IMR-90 (cell line): Measurements from ENCODE around the gene PTPRK. TPM values are rescaled to one million over a fixed set of nuclear protein-coding genes. Genes with fewer than 3 reads are reported as not detected.

Experiments used
- ATAC-seq: fragments of 200-7000 bp; cut with Tn5 transposase; 2 replicates; pipeline ENCODE4 v1.9.1; 2020; ENCODE audit warnings: low read depth, mild to moderate bottlenecking, moderate library complexity
- BruUV-seq: library from RNA; stranded (reverse); fragments of 400-500 nt; replicated peaks from 2 replicates; lab custom pipeline; 2021; lab: Mats Ljungman, UMichigan
- CTCF ChIA-PET: fragments of 300-600 bp; formaldehyde crosslinking; extraction: SDS; loops from one replicate; lab custom pipeline; 2021; ENCODE audit warnings: antibody characterized with exemption; lab: Yijun Ruan, JAX
- POLR2A ChIA-PET: fragments of 300-600 bp; sonication (Branson Sonifier 250); formaldehyde crosslinking; loops from one replicate; lab custom pipeline; 2022; ENCODE audit warnings: antibody characterized with exemption; ENCODE audit not compliant: unreplicated experiment; lab: Charles Lee
- DNase-seq: peaks from one replicate; pipeline ENCODE4 v3.0.0; 2013
- H2AFZ ChIP-seq: replicated peaks from 2 replicates; pipeline ENCODE3; 2013; ENCODE audit warnings: low read length, mild to moderate bottlenecking; ENCODE audit not compliant: poor library complexity
- H2AK5ac ChIP-seq: 2 replicates; pipeline ENCODE4 v1.6.1; 2013; ENCODE audit warnings: low read depth, low read length, inconsistent platforms
- H2AK9ac ChIP-seq: replicated peaks from 2 replicates; pipeline ENCODE3; 2013; ENCODE audit warnings: mild to moderate bottlenecking, low read depth, low read length, moderate library complexity; ENCODE audit not compliant: poor library complexity
- H2BK120ac ChIP-seq: 2 replicates; pipeline ENCODE4 v1.6.1; 2013; ENCODE audit warnings: low read depth, low read length, inconsistent platforms
- H2BK15ac ChIP-seq: 3 replicates; pipeline ENCODE4 v1.6.1; 2013; ENCODE audit warnings: low read depth, low read length, inconsistent platforms
- H2BK20ac ChIP-seq: 2 replicates; pipeline ENCODE4 v1.6.1; 2013; ENCODE audit warnings: low read depth, mild to moderate bottlenecking, inconsistent platforms, low read length, moderate library complexity
- H2BK5ac ChIP-seq: 2 replicates; pipeline ENCODE4 v1.6.1; 2013; ENCODE audit warnings: mild to moderate bottlenecking, low read depth, low read length, inconsistent platforms; ENCODE audit not compliant: poor library complexity, severe bottlenecking
- H3K14ac ChIP-seq: replicated peaks from 2 replicates; pipeline ENCODE4 v1.6.1; 2013; ENCODE audit warnings: low read depth, low read length, inconsistent platforms
- H3K18ac ChIP-seq: 2 replicates; pipeline ENCODE4 v1.6.1; 2013; ENCODE audit warnings: low read depth, low read length, control low read depth
- H3K23ac ChIP-seq: 2 replicates; pipeline ENCODE4 v1.6.1; 2013; ENCODE audit warnings: low read depth, low read length, inconsistent platforms
- H3K27ac ChIP-seq: 2 replicates; pipeline ENCODE4 v1.5.1; 2013; ENCODE audit warnings: mild to moderate bottlenecking, control low read depth, low read length; ENCODE audit not compliant: insufficient read depth
- H3K27me3 ChIP-seq: 2 replicates; pipeline ENCODE4 v1.6.1; 2013; ENCODE audit warnings: low read length; ENCODE audit not compliant: control insufficient read depth, insufficient read depth
- H3K36me3 ChIP-seq: 2 replicates; pipeline ENCODE4 v1.6.1; 2013; ENCODE audit warnings: low read length, mixed read lengths; ENCODE audit not compliant: control insufficient read depth, insufficient read depth
- H3K4ac ChIP-seq: 2 replicates; pipeline ENCODE4 v1.6.1; 2013; ENCODE audit warnings: low read depth, low read length, inconsistent platforms
- H3K4me1 ChIP-seq: 2 replicates; pipeline ENCODE4 v1.6.1; 2013; ENCODE audit warnings: low read length, mixed read lengths; ENCODE audit not compliant: control insufficient read depth, insufficient read depth
- H3K4me2 ChIP-seq: 2 replicates; pipeline ENCODE4 v1.6.1; 2013; ENCODE audit warnings: low read depth, mild to moderate bottlenecking, control low read depth, low read length, moderate library complexity
- H3K4me3 ChIP-seq: 2 replicates; pipeline ENCODE4 v1.5.1; 2013; ENCODE audit warnings: low read depth, mild to moderate bottlenecking, control low read depth, low read length, moderate library complexity; ENCODE audit not compliant: insufficient read depth
- H3K56ac ChIP-seq: 2 replicates; pipeline ENCODE4 v1.6.1; 2013; ENCODE audit warnings: low read length, inconsistent platforms; ENCODE audit not compliant: insufficient read depth; ENCODE audit errors: extremely low read depth
- H3K79me1 ChIP-seq, 2 experiments: 2 replicates each; pipeline ENCODE4 v1.6.1; 2013; ENCODE audit warnings: low read length in 2 of 2, inconsistent platforms in 1 of 2, low read depth in 1 of 2
- H3K9ac ChIP-seq: 2 replicates; pipeline ENCODE4 v1.6.1; 2013; ENCODE audit warnings: low read depth, low read length, control low read depth
- H3K9me1 ChIP-seq: 2 replicates; pipeline ENCODE4 v1.6.1; 2013; ENCODE audit warnings: low read length, inconsistent platforms; ENCODE audit not compliant: insufficient read depth
- H3K9me3 ChIP-seq: 2 replicates; pipeline ENCODE4 v1.6.1; 2013; ENCODE audit warnings: low read length; ENCODE audit not compliant: control insufficient read depth, insufficient read depth
- H4K20me1 ChIP-seq: 2 replicates; pipeline ENCODE4 v1.6.1; 2013; ENCODE audit warnings: low read length, inconsistent platforms; ENCODE audit not compliant: insufficient read depth
- H4K5ac ChIP-seq: 2 replicates; pipeline ENCODE4 v1.6.1; 2013; ENCODE audit warnings: mild to moderate bottlenecking, low read depth, low read length, control low read depth
- H4K8ac ChIP-seq, 2 experiments: 2 replicates each; pipeline ENCODE4 v1.6.1; 2013; ENCODE audit warnings: low read depth in 2 of 2, low read length in 2 of 2, control low read depth in 1 of 2, inconsistent platforms in 1 of 2
- H4K91ac ChIP-seq: 2 replicates; pipeline ENCODE4 v1.6.1; 2013; ENCODE audit warnings: low read depth, low read length, inconsistent platforms; ENCODE audit not compliant: insufficient read depth
- CEBPB ChIP-seq: IDR thresholded peaks from 2 replicates; pipeline ENCODE4 v1.6.1; 2012; ENCODE audit warnings: low read depth, low read length, improper control_type of control experiment
- RCOR1 ChIP-seq: IDR thresholded peaks from 2 replicates; pipeline ENCODE4 v1.6.1; 2012; ENCODE audit warnings: mild to moderate bottlenecking, low read length, improper control_type of control experiment; ENCODE audit not compliant: insufficient replicate concordance
- SMC3 ChIP-seq: fragments of 150-350 bp; IDR thresholded peaks from 2 replicates; pipeline ENCODE4 v1.6.1; 2016; ENCODE audit warnings: low read depth, mild to moderate bottlenecking, antibody characterized with exemption, low read length, moderate library complexity
- WGBS, 2 experiments: methylation state at CpG; one replicate each; pipeline versions ENCODE4 v1.1.5 to v1.1.7; 2013; ENCODE audit warnings: missing lambda C conversion rate in 2 of 2; ENCODE audit not compliant: insufficient read length in 1 of 2; ENCODE audit errors: extremely low coverage in 2 of 2; 5-methylcytosine and 5-hydroxymethylcytosine counted together
- dilution Hi-C: fragments of 300-500 bp; cut with HindIII; formaldehyde crosslinking; loops from one replicate; pipeline ENCODE4 v1.14.3; 2018; ENCODE audit warnings: low sequenced_read_pairs; ENCODE audit not compliant: unreplicated experiment
- in situ Hi-C: fragments of 300-500 bp; cut with MboI; formaldehyde crosslinking; loops from 3 replicates; pipeline ENCODE4 v1.14.3; 2019; ENCODE audit warnings: low sequenced_read_pairs, inconsistent platforms, mixed read lengths
- intact Hi-C: fragments of 100-400 bp; cut with micrococcal nuclease; formaldehyde crosslinking; loops from 2 replicates; pipeline ENCODE4 v1.10.0; 2022
- polyA plus RNA-seq, 3 experiments: library from polyadenylated mRNA; depleted of rRNA; stranded (reverse); fragments of >200 nt; gene quantifications; 2 replicates each; pipeline ENCODE4 v1.2.3, GENCODE V29; 2012; ENCODE audit warnings: low replicate concordance in 1 of 3
- total RNA-seq: library from RNA; depleted of rRNA; stranded (reverse); fragments of >200 nt; gene quantifications from 2 replicates; pipeline ENCODE4 v1.2.3, GENCODE V29; 2012

Gene PTPRK
- total and polyA plus RNA-seq, 2 of the 4 experiments (the other 2 are of a cell fraction) = 18.0 to 80.8 TPM

DNA sequence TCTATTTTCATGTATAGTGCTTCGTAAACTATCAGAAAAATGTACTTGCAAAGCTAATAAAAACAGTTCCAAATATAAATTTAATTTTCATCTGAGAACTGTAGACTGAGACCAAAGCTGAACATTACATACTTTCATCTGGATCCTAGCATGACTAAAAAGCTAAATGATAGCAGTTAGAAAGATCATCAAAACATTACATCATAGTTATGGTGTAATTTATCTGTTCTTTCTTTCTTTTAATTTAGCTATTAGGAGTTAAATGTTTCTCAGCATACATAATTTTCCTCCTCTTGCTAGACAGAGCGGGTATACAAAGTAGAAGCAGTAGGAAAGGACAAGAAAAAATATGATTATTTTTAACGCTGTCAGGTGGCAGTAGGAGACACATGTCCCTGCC lies 455.3 kb downstream of the PTPRK start:
- no peak overlapping the region for H2BK120ac ChIP-seq
- 0 out of 2 replicates have a peak, but pooled peaks have one; percentile 10 for TF ChIP-seq CEBPB
- TF ChIP-seq SMC3 = no peak
- TF ChIP-seq RCOR1 = no peak
- dilution Hi-C loops = no loop called here

More for the DNA sequence above, 455.3 kb downstream of the PTPRK start:
- Histone ChIP-seq H3K4me2 (no peak overlapping the region), H3K27ac (no peak overlapping the region), H3K4ac (no peak overlapping the region), H3K23ac (no peak overlapping the region), H2BK15ac (no peak overlapping the region), H3K4me3 (no peak overlapping the region), H3K14ac (no peak overlapping the region), H3K9me3 (no peaks in the 10 kb centered on the region), H3K9me1 (peaks cover 9% of the 10 kb centered on the region; the same call in 1 of the 2 replicates), H2BK5ac (no peak overlapping the region), H3K36me3 (peaks cover 9% of the 10 kb centered on the region), H2AK5ac (no peak overlapping the region), H3K79me1 (peaks cover 0 to 5% of the 10 kb centered on the region in 2 experiments; a peak in 2 of 4 replicates), H4K8ac (no peak overlapping the region), H2AFZ (no peak overlapping the region), H3K27me3 (no peaks in the 10 kb centered on the region), H2BK20ac (no peak overlapping the region), H4K91ac (no peak overlapping the region), H4K5ac (no peak overlapping the region), H2AK9ac (no peak overlapping the region), H3K18ac (no peak overlapping the region), H4K20me1 (no peaks in the 10 kb centered on the region), H3K56ac (no peak overlapping the region), H3K4me1 (no peaks in the 10 kb centered on the region; the same call in 1 of the 2 replicates), H3K9ac (no peak overlapping the region)
- ChIA-PET POLR2A (no interaction called here), CTCF (no interaction called here)
- BruUV-seq = no TSS peak
- WGBS, 2 experiments = no CpG with 5 or more reads among the region's 3 CpGs
- in situ Hi-C loops (no loop called here), intact Hi-C loops (no loop called here)
- DNase-seq (peak; percentile 10), ATAC-seq (no peak)
